A673 (cell line): ENCODE measurements around the gene ACTN4. TPM values are rescaled to one million over a fixed set of nuclear protein-coding genes. Genes with fewer than 3 reads are reported as not detected.
A peak's percentile ranks its signal among the peaks of the same experiment; 100 is the strongest.

ENCODE experiments used
- BruUV-seq: library from RNA; stranded (reverse); fragments of 400-500 nt; replicated peaks from 2 replicates; lab custom pipeline; 2021; lab: Mats Ljungman, UMichigan
- CTCF ChIA-PET: fragments of 300-600 bp; sonication (Branson Sonifier 250); formaldehyde crosslinking; loops from one replicate; lab custom pipeline; 2022; ENCODE audit warnings: antibody characterized with exemption; lab: Charles Lee
- POLR2A ChIA-PET: fragments of 300-600 bp; sonication (Branson Sonifier 250); formaldehyde crosslinking; loops from one replicate; lab custom pipeline; 2022; ENCODE audit warnings: antibody characterized with exemption; ENCODE audit not compliant: low non-redundant PET; lab: Charles Lee
- DNase-seq: peaks from one replicate; pipeline ENCODE4 v3.0.0-alpha.2; 2015; ENCODE audit warnings: low spot score
- H3K27ac ChIP-seq: fragments of 200-600 bp; sonication (generic); 2 replicates; pipeline ENCODE4 v1.5.1; 2016; ENCODE audit warnings: mixed run types, low read depth, mild to moderate bottlenecking, mixed read lengths, antibody characterized with exemption, low read length; ENCODE audit not compliant: poor library complexity, severe bottlenecking
- H3K27me3 ChIP-seq: fragments of 200-600 bp; sonication (generic); replicated peaks from 2 replicates; pipeline ENCODE4 v1.6.1; 2017; ENCODE audit warnings: mixed run types, low read depth, mild to moderate bottlenecking, mixed read lengths, antibody characterized with exemption, low read length; ENCODE audit not compliant: insufficient read depth, poor library complexity
- H3K36me3 ChIP-seq: fragments of 200-600 bp; sonication (generic); 2 replicates; pipeline ENCODE4 v1.6.1; 2016; ENCODE audit warnings: mixed run types, mild to moderate bottlenecking, mixed read lengths, antibody characterized with exemption, low read length; ENCODE audit not compliant: insufficient read depth, poor library complexity, severe bottlenecking
- H3K4me1 ChIP-seq: fragments of 200-600 bp; sonication (generic); 2 replicates; pipeline ENCODE4 v1.6.1; 2017; ENCODE audit warnings: mixed run types, mild to moderate bottlenecking, mixed read lengths, antibody characterized with exemption, low read length; ENCODE audit not compliant: insufficient read depth, poor library complexity, severe bottlenecking
- H3K4me3 ChIP-seq: fragments of 200-600 bp; sonication (generic); 2 replicates; pipeline ENCODE4 v1.5.1; 2016; ENCODE audit warnings: low read depth, mixed run types, mild to moderate bottlenecking, mixed read lengths, low read length; ENCODE audit not compliant: poor library complexity, severe bottlenecking
- H3K9me3 ChIP-seq: fragments of 200-600 bp; sonication (generic); 2 replicates; pipeline ENCODE4 v1.6.1; 2016; ENCODE audit warnings: mixed run types, low read depth, mild to moderate bottlenecking, mixed read lengths, antibody characterized with exemption, low read length; ENCODE audit not compliant: poor library complexity, severe bottlenecking
- EZH2 ChIP-seq: fragments of 200-600 bp; sonication (generic); IDR thresholded peaks from 2 replicates; pipeline ENCODE4 v1.6.1; 2017; ENCODE audit warnings: borderline replicate concordance, low read depth, mild to moderate bottlenecking, mixed read lengths, antibody characterized with exemption, low read length; ENCODE audit not compliant: poor library complexity, severe bottlenecking
- intact Hi-C: fragments of 100-400 bp; cut with micrococcal nuclease; formaldehyde crosslinking; loops from one replicate; pipeline ENCODE4 v1.10.0; 2022; ENCODE audit not compliant: unreplicated experiment
- total RNA-seq: library from RNA; stranded (reverse); gene quantifications from 2 replicates; pipeline ENCODE4 v1.2.3, GENCODE V29; 2021
- TF ChIP-seq, protein P1 (sequence below): fragments of 300-800, 200-600 bp; sonication (generic); conservative IDR thresholded peaks from 2 replicates; pipeline ENCODE4 v1.5.1; 2017; ENCODE audit warnings: low read depth, mild to moderate bottlenecking, antibody characterized with exemption, low read length, moderate library complexity, mixed read lengths

Gene ACTN4
- total RNA-seq, 1 experiment from 2014 or later, result 397 TPM

DNA sequence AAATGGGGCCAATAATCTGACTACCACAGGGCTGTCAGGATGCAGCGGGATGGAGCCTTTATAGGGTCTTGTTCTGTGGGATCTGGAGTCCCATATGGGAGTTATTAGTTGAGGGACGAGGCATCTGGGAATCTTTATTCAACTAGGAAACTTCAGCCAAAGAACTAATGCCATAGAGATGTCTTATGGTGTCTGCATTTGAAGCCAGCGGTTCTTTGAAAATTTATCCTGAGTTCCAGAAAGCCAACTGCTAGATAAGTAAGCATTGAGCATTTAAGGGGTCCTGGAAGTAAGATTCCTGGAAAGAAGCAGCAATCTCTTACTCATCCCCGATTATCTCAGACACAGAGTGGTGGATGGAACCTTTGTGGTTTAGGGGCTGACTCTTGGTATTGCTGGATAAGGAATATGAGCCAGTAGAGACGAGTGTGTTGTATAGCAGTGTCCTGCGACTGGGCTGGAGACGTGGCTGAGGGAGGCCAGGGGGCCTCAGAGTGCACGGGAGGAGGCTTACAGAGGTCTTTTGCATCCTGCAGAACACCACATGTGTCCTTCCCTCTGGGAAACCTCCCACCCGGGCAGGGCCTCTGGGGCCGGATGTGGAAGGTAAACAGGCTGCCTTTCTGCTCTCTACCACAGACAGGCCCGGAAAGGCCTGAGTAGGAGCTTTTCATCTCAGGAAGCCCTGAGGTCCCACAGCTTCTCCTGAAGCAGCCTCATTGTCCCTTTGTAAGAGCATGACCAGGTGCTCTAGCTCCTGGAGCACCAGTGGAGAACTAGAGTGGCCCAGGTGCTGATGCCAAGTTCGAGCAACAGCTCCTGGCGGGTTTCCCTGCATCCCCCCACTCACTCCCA, 28.8 kb downstream of the ACTN4 start:
- no peak for DNase-seq
- POLR2A ChIA-PET, result no interaction called here
- Histone ChIP-seq H3K4me1 (no peaks in the 10 kb centered on the region), H3K27me3 (no peaks in the 10 kb centered on the region), H3K27ac (peak overlapping the region; percentile 28), H3K9me3 (no peaks in the 10 kb centered on the region), H3K4me3 (no peak overlapping the region), H3K36me3 (no peaks in the 10 kb centered on the region)
- CTCF ChIA-PET, result no interaction called here
- BruUV-seq, result no TSS peak
- TF ChIP-seq, protein P1, sequence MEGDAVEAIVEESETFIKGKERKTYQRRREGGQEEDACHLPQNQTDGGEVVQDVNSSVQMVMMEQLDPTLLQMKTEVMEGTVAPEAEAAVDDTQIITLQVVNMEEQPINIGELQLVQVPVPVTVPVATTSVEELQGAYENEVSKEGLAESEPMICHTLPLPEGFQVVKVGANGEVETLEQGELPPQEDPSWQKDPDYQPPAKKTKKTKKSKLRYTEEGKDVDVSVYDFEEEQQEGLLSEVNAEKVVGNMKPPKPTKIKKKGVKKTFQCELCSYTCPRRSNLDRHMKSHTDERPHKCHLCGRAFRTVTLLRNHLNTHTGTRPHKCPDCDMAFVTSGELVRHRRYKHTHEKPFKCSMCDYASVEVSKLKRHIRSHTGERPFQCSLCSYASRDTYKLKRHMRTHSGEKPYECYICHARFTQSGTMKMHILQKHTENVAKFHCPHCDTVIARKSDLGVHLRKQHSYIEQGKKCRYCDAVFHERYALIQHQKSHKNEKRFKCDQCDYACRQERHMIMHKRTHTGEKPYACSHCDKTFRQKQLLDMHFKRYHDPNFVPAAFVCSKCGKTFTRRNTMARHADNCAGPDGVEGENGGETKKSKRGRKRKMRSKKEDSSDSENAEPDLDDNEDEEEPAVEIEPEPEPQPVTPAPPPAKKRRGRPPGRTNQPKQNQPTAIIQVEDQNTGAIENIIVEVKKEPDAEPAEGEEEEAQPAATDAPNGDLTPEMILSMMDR, result no peak
- TF ChIP-seq EZH2, result no peak
- intact Hi-C loops, result no loop called here

DNA sequence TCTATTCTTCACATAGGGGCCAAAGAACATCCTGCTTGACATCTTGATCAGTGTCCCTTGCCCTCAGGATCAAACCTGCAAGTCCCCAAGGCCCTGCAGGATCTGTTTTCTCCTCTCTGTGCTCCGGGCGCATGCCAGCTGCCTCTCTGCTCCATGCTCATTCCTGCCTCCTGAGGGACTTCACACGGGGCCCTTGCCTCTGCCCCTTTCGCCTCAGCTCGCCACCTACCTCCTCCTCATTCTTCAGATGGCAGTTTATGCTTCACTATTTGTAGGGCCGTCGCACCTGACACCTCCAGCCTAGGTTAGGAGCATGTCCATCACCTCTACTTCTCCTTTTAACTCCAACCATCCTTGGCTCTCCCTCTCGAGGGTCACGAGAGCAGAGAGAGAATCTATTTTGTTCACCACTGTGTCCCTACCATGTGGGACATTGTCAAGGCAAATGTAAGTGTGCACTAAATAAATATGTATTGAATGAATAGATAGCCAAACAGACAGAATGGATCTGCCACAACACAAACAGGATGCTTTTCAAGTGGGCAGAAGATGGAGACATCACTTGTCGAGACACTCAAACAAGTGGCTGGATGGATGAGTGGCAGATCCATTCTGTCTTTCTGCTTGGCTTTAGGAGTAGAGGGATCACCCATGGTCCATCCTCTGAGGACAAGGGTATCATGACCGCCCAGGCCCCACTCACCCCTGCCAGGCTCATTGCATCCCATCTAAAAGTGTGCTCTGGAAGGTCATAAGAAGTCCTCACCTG, 29.6 kb downstream of the ACTN4 start:
- Histone ChIP-seq H3K36me3 (no peaks in the 10 kb centered on the region), H3K27me3 (no peaks in the 10 kb centered on the region), H3K4me3 (no peak overlapping the region), H3K4me1 (no peaks in the 10 kb centered on the region), H3K9me3 (no peaks in the 10 kb centered on the region), H3K27ac (no peak overlapping the region)
- intact Hi-C loops, result no loop called here
- ChIA-PET CTCF (no interaction called here), POLR2A (no interaction called here)
- no peak for DNase-seq
- no peak for TF ChIP-seq EZH2
- TF ChIP-seq, protein P1, result no peak
- no TSS peak for BruUV-seq

DNA sequence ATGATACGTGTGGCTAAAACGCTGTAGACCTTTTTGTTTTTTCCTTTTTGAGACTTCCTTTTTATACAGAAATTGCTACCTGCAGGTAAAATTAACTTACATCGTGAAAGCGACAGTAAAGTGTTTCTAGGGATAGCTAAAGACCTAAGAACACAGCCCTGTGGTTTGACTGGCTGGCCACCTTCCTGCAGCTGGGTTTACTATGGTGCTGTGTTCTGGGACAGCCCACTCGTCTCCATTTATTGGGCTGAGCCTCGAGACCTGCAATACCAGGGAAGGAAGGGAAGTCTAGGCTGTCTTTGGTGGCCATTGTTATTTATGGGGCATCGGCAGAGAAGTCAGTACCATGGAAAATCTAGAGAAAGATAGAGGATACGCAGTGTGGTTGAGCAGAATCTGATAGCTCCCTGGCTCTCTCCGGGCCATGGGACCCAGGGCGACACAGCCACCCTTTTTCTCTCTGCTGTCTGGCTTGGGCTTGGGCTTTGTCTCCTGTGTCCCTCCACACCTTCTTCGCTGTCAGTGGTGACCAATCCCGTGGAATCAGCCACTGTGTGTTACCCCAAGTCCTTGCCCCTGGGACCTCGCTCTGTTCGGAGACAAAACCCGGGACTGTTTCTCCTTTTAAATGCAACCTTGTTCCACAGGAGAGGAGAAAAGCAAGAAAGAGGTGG, 30.9 kb downstream of the ACTN4 start:
- H3K36me3 ChIP-seq, result no peaks in the 10 kb centered on the region
- no peaks in the 10 kb centered on the region for H3K9me3 ChIP-seq
- ChIA-PET CTCF (no interaction called here), POLR2A (no interaction called here)
- no peak for TF ChIP-seq EZH2
- TF ChIP-seq, protein P1, result no peak
- H3K4me1 ChIP-seq, result peaks cover 4% of the 10 kb centered on the region
- intact Hi-C loops, result no loop called here
- peak overlapping the region; percentile 23 for H3K27ac ChIP-seq
- no peak overlapping the region for H3K4me3 ChIP-seq
- no TSS peak for BruUV-seq
- DNase-seq, result no peak
- H3K27me3 ChIP-seq, result no peaks in the 10 kb centered on the region
